Measurements from ENCODE around the gene SPIRE2. TPM values are rescaled to one million over a fixed set of nuclear protein-coding genes. Genes with fewer than 3 reads are reported as not detected.
A peak's percentile ranks its signal among the peaks of the same experiment; 100 is the strongest.

SPIRE2 gene
- total and polyA plus RNA-seq, 2 of the 13 experiments (the other 11 are each of a cell fraction or from before 2014, with no cell fraction given) = 13.3 to 37.5 TPM

- TF ChIP-seq REST (IDR thresholded peaks at IDR 0.05; ENCODE audit: borderline replicate concordance in 1 of 2, low read depth in 1 of 2, low read length in 2 of 2) (no peak), KDM4B (CRISPR knock-in tag; IDR thresholded peaks at IDR 0.05) (0 out of 2 replicates have a peak, but pooled peaks have one; percentile 37), ZSCAN9 (CRISPR knock-in tag; IDR thresholded peaks at IDR 0.05; ENCODE audit: borderline replicate concordance) (no peak; the same call in 1 of the 2 replicates), ZNF362 (CRISPR knock-in tag; IDR thresholded peaks at IDR 0.05; ENCODE audit: borderline replicate concordance) (peak; percentile 82), ZNF609 (CRISPR knock-in tag; IDR thresholded peaks at IDR 0.05; ENCODE audit: borderline replicate concordance) (peak; percentile 49; the same call in 1 of the 2 replicates), AFF4 (CRISPR knock-in tag; IDR thresholded peaks at IDR 0.05) (no peak), HMGXB4 (CRISPR knock-in tag; IDR thresholded peaks at IDR 0.05; ENCODE audit: borderline replicate concordance in 1 of 2, low read depth in 1 of 2) (0 out of 4 replicates have a peak, but pooled peaks of 1 of the 2 experiments have one; percentile 2), ZNF784 (CRISPR knock-in tag; IDR thresholded peaks at IDR 0.05; ENCODE audit: borderline replicate concordance) (peak; percentile 62; the same call in 1 of the 2 replicates), ZMYM4 (CRISPR knock-in tag; IDR thresholded peaks at IDR 0.05) (peak; percentile 43; the same call in 1 of the 2 replicates)
Observed at GRCh38 chr16:89821438-89822187, 6.7 kb upstream of the SPIRE2 start (continued).

Measured in HepG2 (cell line).